ENCODE measurements around the gene NPAS3.

The NPAS3 gene

GRCh38 chr14:33134975-33135374, 196.3 kb downstream of the NPAS3 start:
- Histone ChIP-seq H3K27ac (no peak overlapping the region), H3K4me3 (ENCODE audit: low read depth, low read length) (no peak overlapping the region), H3K27me3 (replicated peaks) (no peaks in the 10 kb centered on the region), H3K36me3 (replicated peaks) (no peaks in the 10 kb centered on the region)
- in situ Hi-C loops (cut with HindIII; ENCODE audit: low pct_ligation_motif_present, low sequenced_read_pairs), result no loop called here
- DNase-seq, result no peak
- no peak for TF ChIP-seq CTCF (IDR thresholded peaks at IDR 0.05; ENCODE audit: low read depth, low read length, missing control alignments)

- DNase-seq, result no peak
- Histone ChIP-seq H3K4me3 (ENCODE audit: low read depth, low read length) (no peak overlapping the region), H3K36me3 (replicated peaks) (no peaks in the 10 kb centered on the region), H3K27me3 (replicated peaks) (no peaks in the 10 kb centered on the region), H3K27ac (no peak overlapping the region)
- in situ Hi-C loops (cut with HindIII; ENCODE audit: low pct_ligation_motif_present, low sequenced_read_pairs), result no loop called here
- TF ChIP-seq CTCF (IDR thresholded peaks at IDR 0.05; ENCODE audit: low read depth, low read length, missing control alignments), result no peak
Measured at GRCh38 chr14:33150666-33151428, 212.2 kb downstream of the NPAS3 start.

GRCh38 chr14:33163109-33163508, 224.4 kb downstream of the NPAS3 start:
- no peak for TF ChIP-seq CTCF (IDR thresholded peaks at IDR 0.05; ENCODE audit: low read depth, low read length, missing control alignments)
- no peak for DNase-seq
- no peak overlapping the region for H3K27ac ChIP-seq
- H3K27me3 ChIP-seq (replicated peaks), result no peaks in the 10 kb centered on the region
- in situ Hi-C loops (cut with HindIII; ENCODE audit: low pct_ligation_motif_present, low sequenced_read_pairs), result no loop called here
- H3K4me3 ChIP-seq (ENCODE audit: low read depth, low read length), result no peak overlapping the region
- H3K36me3 ChIP-seq (replicated peaks), result no peaks in the 10 kb centered on the region

GRCh38 chr14:33163600-33163999, 224.9 kb downstream of the NPAS3 start:
- TF ChIP-seq CTCF (IDR thresholded peaks at IDR 0.05; ENCODE audit: low read depth, low read length, missing control alignments), result no peak
- no peaks in the 10 kb centered on the region for H3K36me3 ChIP-seq (replicated peaks)
- no peaks in the 10 kb centered on the region for H3K27me3 ChIP-seq (replicated peaks)
- in situ Hi-C loops (cut with HindIII; ENCODE audit: low pct_ligation_motif_present, low sequenced_read_pairs), result no loop called here
- H3K27ac ChIP-seq, result no peak overlapping the region
- no peak for DNase-seq
- no peak overlapping the region for H3K4me3 ChIP-seq (ENCODE audit: low read depth, low read length)

- peak; percentile 3 for DNase-seq
- in situ Hi-C loops (cut with HindIII; ENCODE audit: low pct_ligation_motif_present, low sequenced_read_pairs), result no loop called here
- Histone ChIP-seq H3K27ac (no peak overlapping the region), H3K4me3 (ENCODE audit: low read depth, low read length) (no peak overlapping the region), H3K27me3 (replicated peaks) (no peaks in the 10 kb centered on the region), H3K36me3 (replicated peaks) (no peaks in the 10 kb centered on the region)
- TF ChIP-seq CTCF (IDR thresholded peaks at IDR 0.05; ENCODE audit: low read depth, low read length, missing control alignments), result no peak
Measured at GRCh38 chr14:33165144-33165925, 226.7 kb downstream of the NPAS3 start.
